ENCODE results near the gene IGSF6. TPM values are rescaled to one million over a fixed set of nuclear protein-coding genes. Genes with fewer than 3 reads are reported as not detected.
"Not testable (repeated sequence)": the region's sequence is repeated elsewhere in the genome, so short reads cannot be mapped to it uniquely, and the experiment has no call there.

The IGSF6 gene
- total RNA-seq, 6 donors from 2014 or later, result 7.0 to 74.0 (median 17.7) TPM

DNA sequence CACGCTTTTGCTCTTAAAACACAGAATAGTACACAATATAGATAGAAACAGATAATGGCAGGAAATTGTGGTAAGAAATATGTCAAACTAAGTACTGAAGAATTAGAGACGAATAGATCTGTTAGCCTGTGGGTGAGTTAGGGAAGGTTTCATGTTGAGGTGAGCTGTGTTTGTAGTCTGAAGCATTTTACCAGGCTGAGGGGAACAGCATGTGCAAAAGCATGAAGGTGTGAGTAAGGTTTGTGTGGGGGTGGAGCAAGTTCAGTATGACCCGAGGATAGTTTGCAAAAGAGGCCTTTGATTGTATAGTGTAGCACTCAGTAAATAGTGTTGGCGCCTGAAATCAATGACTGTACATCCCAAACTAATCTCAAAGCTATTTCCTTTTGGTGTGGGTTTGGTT, 13.8 kb downstream of the IGSF6 start:
- DNase-seq (no peak), ATAC-seq (ENCODE audit: low FRiP score in 2 of 2) (no peak)
- TF ChIP-seq, protein P1, sequence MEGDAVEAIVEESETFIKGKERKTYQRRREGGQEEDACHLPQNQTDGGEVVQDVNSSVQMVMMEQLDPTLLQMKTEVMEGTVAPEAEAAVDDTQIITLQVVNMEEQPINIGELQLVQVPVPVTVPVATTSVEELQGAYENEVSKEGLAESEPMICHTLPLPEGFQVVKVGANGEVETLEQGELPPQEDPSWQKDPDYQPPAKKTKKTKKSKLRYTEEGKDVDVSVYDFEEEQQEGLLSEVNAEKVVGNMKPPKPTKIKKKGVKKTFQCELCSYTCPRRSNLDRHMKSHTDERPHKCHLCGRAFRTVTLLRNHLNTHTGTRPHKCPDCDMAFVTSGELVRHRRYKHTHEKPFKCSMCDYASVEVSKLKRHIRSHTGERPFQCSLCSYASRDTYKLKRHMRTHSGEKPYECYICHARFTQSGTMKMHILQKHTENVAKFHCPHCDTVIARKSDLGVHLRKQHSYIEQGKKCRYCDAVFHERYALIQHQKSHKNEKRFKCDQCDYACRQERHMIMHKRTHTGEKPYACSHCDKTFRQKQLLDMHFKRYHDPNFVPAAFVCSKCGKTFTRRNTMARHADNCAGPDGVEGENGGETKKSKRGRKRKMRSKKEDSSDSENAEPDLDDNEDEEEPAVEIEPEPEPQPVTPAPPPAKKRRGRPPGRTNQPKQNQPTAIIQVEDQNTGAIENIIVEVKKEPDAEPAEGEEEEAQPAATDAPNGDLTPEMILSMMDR (IDR thresholded peaks at IDR 0.05), result no peak
- TF ChIP-seq POLR2A (IDR thresholded peaks at IDR 0.05), result no peak
- Histone ChIP-seq H3K9me3 (no peaks in the 10 kb centered on the region), H3K27me3 (no peaks in the 10 kb centered on the region), H3K4me1 (no peaks in the 10 kb centered on the region), H3K27ac (no peak overlapping the region), H3K4me3 (no peak overlapping the region), H3K36me3 (peaks cover 0 to 10% (median 0%) of the 10 kb centered on the region in 4 donors)
- 60 to 62% methylated on average over 4 of the region's 4 CpGs for WGBS, 2 donors

DNA sequence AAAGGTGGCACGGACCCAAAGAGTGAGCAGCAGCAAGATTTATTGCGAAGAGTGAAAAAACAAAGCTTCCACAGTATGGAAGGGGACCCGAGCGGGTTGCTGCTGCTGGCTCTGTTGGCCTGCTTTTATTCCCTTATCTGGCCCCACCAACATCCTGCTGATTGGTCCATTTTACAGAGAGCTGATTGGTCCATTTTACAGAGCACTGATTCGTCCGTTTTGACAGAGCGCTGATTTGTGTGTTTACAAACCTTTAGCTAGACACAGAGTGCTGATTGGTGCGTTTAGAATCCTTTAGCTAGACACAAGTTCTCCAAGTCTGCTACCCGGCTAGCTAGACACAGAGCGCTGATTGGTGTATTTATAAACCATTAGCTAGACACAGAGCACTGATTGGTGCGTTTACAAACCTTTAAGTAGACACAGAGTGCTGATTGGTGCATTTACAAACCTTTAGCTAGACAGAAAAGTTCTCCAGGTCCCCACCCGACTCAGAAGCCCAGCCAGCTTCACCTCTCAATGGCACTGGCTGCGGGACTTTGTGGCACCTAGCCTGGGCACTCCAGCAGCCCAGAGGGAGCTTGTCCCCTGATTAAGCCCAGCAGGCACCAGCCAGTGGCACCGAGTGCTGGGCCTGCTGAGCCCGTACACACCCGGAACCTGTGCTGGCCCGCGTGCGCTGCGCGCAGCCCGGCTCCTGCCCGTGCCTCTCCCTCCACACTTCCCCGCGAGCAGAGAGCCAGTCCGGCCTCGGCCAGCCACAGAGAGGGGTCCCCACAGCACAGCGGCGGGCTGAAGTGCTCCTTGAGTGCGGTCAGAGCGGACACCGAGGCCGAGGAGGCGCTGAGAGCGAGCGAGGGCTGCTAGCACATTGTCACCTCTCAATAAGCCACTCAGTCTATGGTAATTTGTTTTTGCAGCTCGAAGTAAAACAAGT, 15.1 kb downstream of the IGSF6 start:
- DNase-seq, result peak in 1 of 2 donors; percentile 76
- peaks cover 0 to 3% (median under 1%) of the 10 kb centered on the region in 4 donors for H3K4me1 ChIP-seq
- 93% methylated on average over 37 of the region's 37 CpGs for whole genome bisulfite sequencing, 2 donors
- peaks cover 0 to 10% (median 0%) of the 10 kb centered on the region in 4 donors for H3K36me3 ChIP-seq
- H3K9me3 ChIP-seq, result no peaks in the 10 kb centered on the region
- H3K4me3 ChIP-seq, result no peak overlapping the region
- H3K27ac ChIP-seq, result no peak overlapping the region
- TF ChIP-seq EP300 (IDR thresholded peaks at IDR 0.05) (no peak), POLR2A (IDR thresholded peaks at IDR 0.05) (no peak), POLR2AphosphoS5 (IDR thresholded peaks at IDR 0.05) (no peak)
- TF ChIP-seq, protein P1 (IDR thresholded peaks at IDR 0.05), result no peak
- H3K27me3 ChIP-seq, result no peaks in the 10 kb centered on the region
- ATAC-seq (ENCODE audit: low FRiP score in 2 of 2), result no peak

DNA sequence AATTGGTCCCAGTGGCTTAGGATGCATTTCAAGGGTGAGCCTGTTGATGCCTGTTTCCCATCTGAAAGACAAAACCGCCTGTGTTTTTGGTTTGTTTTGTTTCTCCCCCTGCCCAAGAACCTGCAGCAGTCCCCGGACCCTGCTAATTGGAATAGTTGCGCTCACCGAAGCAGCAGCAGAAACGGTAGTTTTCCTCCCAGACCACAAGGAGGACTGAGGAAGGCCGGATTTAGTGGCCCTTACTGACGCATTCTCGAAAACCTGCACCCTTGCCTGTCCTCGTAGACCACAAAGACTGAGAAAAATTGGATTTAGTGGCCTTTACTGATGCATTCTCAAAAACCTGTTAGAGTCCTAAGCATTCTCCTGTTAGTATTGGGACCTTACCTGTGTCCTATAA, 16.7 kb downstream of the IGSF6 start:
- 95 to 96% methylated on average over 9 of the region's 9 CpGs for WGBS, 2 donors
- H3K27ac ChIP-seq; ATAC-seq (ENCODE audit: low FRiP score in 2 of 2): not testable (repeated sequence)

DNA sequence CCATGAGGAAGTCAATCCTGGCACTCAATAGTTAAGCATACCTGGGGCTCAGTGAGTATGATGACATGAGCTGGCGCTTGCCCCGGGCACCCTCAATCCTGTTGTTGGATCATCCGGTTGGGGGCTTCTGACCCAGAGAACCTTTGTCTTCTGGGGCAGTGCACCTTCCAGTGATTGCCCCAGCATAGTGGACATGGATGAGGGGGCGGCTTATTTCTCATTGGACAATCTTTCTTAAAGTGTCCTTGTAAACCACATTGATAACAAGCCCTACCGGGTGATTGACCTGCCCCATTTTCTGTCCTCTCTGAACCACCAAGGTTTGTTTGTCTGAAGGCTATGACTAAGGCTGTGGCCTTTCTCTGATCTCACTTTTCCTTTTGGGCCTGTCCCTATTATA, 18.2 kb downstream of the IGSF6 start:
- TF ChIP-seq POLR2A (IDR thresholded peaks at IDR 0.05) (no peak), EP300 (IDR thresholded peaks at IDR 0.05) (no peak), POLR2AphosphoS5 (IDR thresholded peaks at IDR 0.05) (no peak)
- TF ChIP-seq, protein P1 (IDR thresholded peaks at IDR 0.05), result no peak
- no peaks in the 10 kb centered on the region for H3K9me3 ChIP-seq
- 88 to 91% methylated on average over 5 of the region's 5 CpGs for WGBS, 2 donors
- DNase-seq (no peak), ATAC-seq (ENCODE audit: low FRiP score in 2 of 2) (no peak)
- no peaks in the 10 kb centered on the region for H3K27me3 ChIP-seq
- no peak overlapping the region for H3K27ac ChIP-seq
- peaks cover 0 to 15% (median 7%) of the 10 kb centered on the region in 4 donors for H3K4me1 ChIP-seq
- H3K4me3 ChIP-seq, result no peak overlapping the region
- H3K36me3 ChIP-seq, result peaks cover 0 to 25% (median 9%) of the 10 kb centered on the region in 4 donors

More for the DNA sequence above, 16.7 kb downstream of the IGSF6 start:
- not testable (repeated sequence) for DNase-seq, H3K9me3 ChIP-seq, H3K4me3 ChIP-seq, H3K27me3 ChIP-seq
- Histone ChIP-seq H3K36me3 (peaks cover 0 to 11% (median 0%) of the 10 kb centered on the region in 4 donors), H3K4me1 (peaks cover 0 to 15% (median 7%) of the 10 kb centered on the region in 4 donors)

DNA sequence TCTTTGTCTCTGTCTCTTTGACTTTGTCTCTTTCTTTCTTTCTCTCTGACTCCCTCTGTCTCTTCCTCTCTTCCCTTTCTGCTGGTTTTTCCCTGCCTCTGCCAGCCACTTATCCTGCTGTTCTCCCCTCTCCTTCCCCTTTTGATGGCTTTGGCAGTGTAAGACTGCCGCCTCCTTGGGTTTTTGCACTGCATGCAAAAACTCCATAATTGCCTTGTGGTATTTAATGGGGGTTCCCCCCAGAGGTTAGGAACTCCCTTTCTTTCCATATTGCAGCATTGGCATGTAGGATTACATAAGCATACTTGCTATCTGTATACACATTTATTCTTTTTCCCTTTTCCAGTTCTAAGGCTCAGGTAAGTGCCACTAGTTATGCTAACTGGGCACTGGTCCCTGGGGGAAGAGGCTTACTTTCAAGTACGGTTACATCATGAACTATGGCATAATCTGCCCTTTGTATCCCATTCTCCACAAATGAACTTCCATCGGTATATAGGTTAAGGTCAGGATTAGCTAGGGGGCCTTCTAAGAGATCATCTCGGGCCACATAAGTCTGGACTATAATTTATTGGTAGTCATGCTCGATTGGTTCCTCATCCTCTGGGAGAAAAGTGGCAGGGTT, 20.3 kb downstream of the IGSF6 start:
- 73 to 83% methylated on average over 5 of the region's 5 CpGs for WGBS, 2 donors
- TF ChIP-seq EP300 (IDR thresholded peaks at IDR 0.05), result peak in 1 of 4 donors; percentile 23
- peaks cover 0 to 33% (median 13%) of the 10 kb centered on the region in 4 donors for H3K36me3 ChIP-seq

DNA sequence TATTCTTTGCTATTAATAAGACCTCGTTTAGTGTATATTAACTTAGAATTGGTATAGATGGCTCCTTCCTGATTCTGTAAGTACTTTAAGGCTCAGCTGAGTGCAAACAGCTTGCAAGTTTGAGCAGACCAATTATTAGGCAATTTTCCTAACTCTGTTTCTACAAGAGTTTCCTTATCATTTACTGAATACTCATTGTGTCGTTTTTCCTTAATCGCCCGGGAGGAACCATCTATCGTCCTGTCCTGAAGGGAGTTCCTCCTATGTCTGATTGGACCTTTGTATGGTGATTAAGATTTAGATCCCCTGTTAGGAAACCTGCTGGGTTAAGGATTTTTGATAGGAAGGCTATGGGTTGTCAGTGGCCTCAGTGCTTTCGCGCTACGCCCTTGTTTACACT, 21.0 kb downstream of the IGSF6 start:
- WGBS, 2 donors, result 55 to 66% methylated on average over 8 of the region's 8 CpGs
- not testable (repeated sequence) for H3K4me3 ChIP-seq; H3K9me3 ChIP-seq; DNase-seq; H3K27me3 ChIP-seq; H3K27ac ChIP-seq; ATAC-seq (ENCODE audit: low FRiP score in 2 of 2)
- Histone ChIP-seq H3K36me3 (peaks cover 0 to 40% (median 14%) of the 10 kb centered on the region in 4 donors), H3K4me1 (peaks cover 1 to 20% (median 13%) of the 10 kb centered on the region in 4 donors)

More for the DNA sequence above, 20.3 kb downstream of the IGSF6 start:
- H3K9me3 ChIP-seq; H3K4me3 ChIP-seq; H3K27ac ChIP-seq; H3K27me3 ChIP-seq; ATAC-seq (ENCODE audit: low FRiP score in 2 of 2): not testable (repeated sequence)
- peak in 1 of 2 donors; percentile 50 for DNase-seq
- peaks cover 0 to 15% (median 8%) of the 10 kb centered on the region in 4 donors for H3K4me1 ChIP-seq

DNA sequence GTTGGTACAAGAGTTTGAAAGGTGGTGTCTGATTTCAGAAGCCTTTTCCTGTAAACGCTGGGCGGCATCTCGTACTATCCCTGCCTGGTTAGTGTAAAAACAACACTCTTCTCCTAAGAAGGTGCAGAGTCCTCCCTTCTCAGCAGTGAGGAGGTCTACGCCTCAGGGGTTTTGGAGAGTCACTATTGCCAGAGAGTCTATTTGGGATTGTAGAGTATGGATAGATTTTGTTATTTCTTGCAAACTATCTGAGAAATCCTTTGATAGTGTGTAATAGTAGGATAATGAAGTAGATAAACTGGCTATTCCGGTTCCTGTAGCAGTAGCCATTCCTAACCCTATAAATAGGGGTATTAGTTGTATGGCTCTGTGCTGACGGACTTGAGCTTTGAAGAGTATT, 21.5 kb downstream of the IGSF6 start:
- H3K27ac ChIP-seq; DNase-seq; ATAC-seq (ENCODE audit: low FRiP score in 2 of 2); H3K4me3 ChIP-seq; H3K9me3 ChIP-seq; H3K27me3 ChIP-seq: not testable (repeated sequence)
- peaks cover 6 to 25% (median 18%) of the 10 kb centered on the region in 4 donors for H3K4me1 ChIP-seq
- WGBS, 2 donors, result 70 to 81% methylated on average over 6 of the region's 6 CpGs
- H3K36me3 ChIP-seq, result peaks cover 0 to 42% (median 14%) of the 10 kb centered on the region in 4 donors

DNA sequence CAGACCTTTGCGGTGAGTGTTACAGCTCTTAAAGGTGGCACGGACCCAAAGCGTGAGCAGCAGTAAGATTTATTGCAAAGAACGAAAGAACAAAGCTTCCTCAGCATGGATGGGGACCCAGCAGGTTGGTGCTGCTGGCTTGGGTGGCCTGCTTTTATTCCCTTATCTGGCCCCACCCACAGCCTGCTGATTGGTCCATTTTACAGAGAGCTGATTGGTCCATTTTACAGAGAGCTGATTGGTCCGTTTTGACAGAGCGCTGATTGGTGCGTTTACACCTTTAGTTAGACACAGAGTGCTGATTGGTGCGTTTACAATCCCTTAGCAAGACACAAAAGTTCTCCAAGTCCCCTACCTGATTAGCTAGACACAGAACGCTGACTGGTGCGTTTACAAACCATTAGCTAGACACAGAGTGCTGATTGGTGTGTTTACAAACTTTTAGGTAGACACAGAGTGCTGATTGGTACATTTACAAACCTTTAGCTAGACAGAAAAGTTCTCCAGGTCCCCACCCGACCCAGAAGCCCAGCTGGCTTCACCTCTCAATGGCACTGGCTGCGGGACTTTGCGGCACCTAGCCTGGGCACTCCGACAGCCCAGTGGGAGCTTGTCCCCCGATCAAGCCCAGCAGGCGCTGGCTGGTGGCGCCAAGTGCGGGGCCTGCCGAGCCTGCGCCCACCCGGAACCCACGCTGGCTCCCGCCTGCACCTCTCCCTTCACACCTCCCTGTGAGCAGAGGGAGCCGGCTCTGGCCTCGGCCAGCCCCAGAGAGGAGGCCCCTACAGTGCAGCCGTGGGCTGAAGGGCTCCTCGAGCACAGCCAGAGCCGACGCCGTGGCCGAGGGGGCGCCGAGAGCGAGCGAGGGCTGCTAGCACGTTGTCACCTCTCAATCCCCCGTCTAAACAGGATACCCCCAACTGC, 22.5 kb downstream of the IGSF6 start:
- 95 to 97% methylated on average over 10 to 27 of the region's 37 CpGs for WGBS, 2 donors
- peaks cover 8 to 26% (median 19%) of the 10 kb centered on the region in 4 donors for H3K4me1 ChIP-seq
- peak in 1 of 2 donors; percentile 79 for DNase-seq
- H3K4me3 ChIP-seq; ATAC-seq (ENCODE audit: low FRiP score in 2 of 2); H3K27ac ChIP-seq; H3K9me3 ChIP-seq; H3K27me3 ChIP-seq: not testable (repeated sequence)
- peaks cover 0 to 51% (median 17%) of the 10 kb centered on the region in 4 donors for H3K36me3 ChIP-seq
